ENCODE measurements around the gene FAM76A. TPM values are rescaled to one million over a fixed set of nuclear protein-coding genes. Genes with fewer than 3 reads are reported as not detected.
"Not testable (repeated sequence)": the region's sequence is repeated elsewhere in the genome, so short reads cannot be mapped to it uniquely, and the experiment has no call there.

FAM76A gene
- total RNA-seq, 6 experiments from 2014 or later, result 6.7 to 9.2 (median 7.8) TPM

- no peak for DNase-seq
- Mint-ChIP-seq H3K9me3 (no peaks in the 10 kb centered on the region), H3K4me3 (no peak overlapping the region), H3K4me1 (ENCODE audit: low read depth) (no peaks in the 10 kb centered on the region), H3K36me3 (ENCODE audit: low read depth) (peaks cover 18% of the 10 kb centered on the region), H3K27me3 (ENCODE audit: insufficient read depth) (no peaks in the 10 kb centered on the region), H3K27ac (no peak overlapping the region)
- TF ChIP-seq CTCF (IDR thresholded peaks at IDR 0.05), result no peak
Measured at GRCh38 chr1:27807385-27807784, 81.6 kb downstream of the FAM76A start.

GRCh38 chr1:27808131-27808530 lies 82.4 kb downstream of the FAM76A start:
- peaks cover 13% of the 10 kb centered on the region for H3K36me3 Mint-ChIP-seq (ENCODE audit: low read depth)
- not testable (repeated sequence) for H3K4me3 Mint-ChIP-seq; H3K4me1 Mint-ChIP-seq (ENCODE audit: low read depth); H3K27me3 Mint-ChIP-seq (ENCODE audit: insufficient read depth); H3K9me3 Mint-ChIP-seq; DNase-seq; H3K27ac Mint-ChIP-seq

- Mint-ChIP-seq H3K27ac (no peak overlapping the region), H3K4me1 (ENCODE audit: low read depth) (no peaks in the 10 kb centered on the region), H3K27me3 (ENCODE audit: insufficient read depth) (no peaks in the 10 kb centered on the region), H3K4me3 (no peak overlapping the region), H3K36me3 (ENCODE audit: low read depth) (peaks cover 8% of the 10 kb centered on the region), H3K9me3 (no peaks in the 10 kb centered on the region)
- no peak for DNase-seq
- TF ChIP-seq CTCF (IDR thresholded peaks at IDR 0.05), result no peak
Measured at GRCh38 chr1:27809883-27810282, 84.1 kb downstream of the FAM76A start.

- Mint-ChIP-seq H3K27me3 (ENCODE audit: insufficient read depth) (no peaks in the 10 kb centered on the region), H3K4me3 (no peak overlapping the region), H3K27ac (no peak overlapping the region), H3K9me3 (no peaks in the 10 kb centered on the region), H3K36me3 (ENCODE audit: low read depth) (peaks cover 8% of the 10 kb centered on the region), H3K4me1 (ENCODE audit: low read depth) (peaks cover under 1% of the 10 kb centered on the region; the same call in 1 of the 2 replicates)
- TF ChIP-seq CTCF (IDR thresholded peaks at IDR 0.05), result no peak
- DNase-seq, result no peak
Measured at GRCh38 chr1:27811741-27812500, 86.2 kb downstream of the FAM76A start.

Other genes with a start within 250 kb of the FAM76A start
- gene WASF2, start 235.8 kb upstream of the FAM76A start, total RNA-seq (2021; fragmentation: NEBNext Ultra II Directional; extraction: Animal tissue kit (Norgen Biotek cat#: 25700)), result 10 to 100 TPM; 84.4 to 99.7 (median 93.1) TPM
- 10 to 100 TPM; 30.7 to 53.2 (median 34.7) TPM for gene AHDC1, start 121.8 kb upstream of the FAM76A start, total RNA-seq (2021; fragmentation: NEBNext Ultra II Directional; extraction: Animal tissue kit (Norgen Biotek cat#: 25700))
- not detected for gene FGR, start 90.8 kb upstream of the FAM76A start, total RNA-seq (2021; fragmentation: NEBNext Ultra II Directional; extraction: Animal tissue kit (Norgen Biotek cat#: 25700))
- 10 to 100 TPM; 16.7 to 23.8 (median 20.5) TPM for gene IFI6, start 53.8 kb upstream of the FAM76A start, total RNA-seq (2021; fragmentation: NEBNext Ultra II Directional; extraction: Animal tissue kit (Norgen Biotek cat#: 25700))
- 10 to 100 TPM; 38.6 to 58.1 (median 46.2) TPM for gene STX12, start 47.3 kb downstream of the FAM76A start, total RNA-seq (2021; fragmentation: NEBNext Ultra II Directional; extraction: Animal tissue kit (Norgen Biotek cat#: 25700))
- gene PPP1R8, start 104.8 kb downstream of the FAM76A start, total RNA-seq (2021; fragmentation: NEBNext Ultra II Directional; extraction: Animal tissue kit (Norgen Biotek cat#: 25700)), result 10 to 100 TPM; 38.1 to 45.3 (median 39.1) TPM
- gene THEMIS2, start 146.6 kb downstream of the FAM76A start, total RNA-seq (2021; fragmentation: NEBNext Ultra II Directional; extraction: Animal tissue kit (Norgen Biotek cat#: 25700)), result 1 to 10 TPM; 1.3 to 5.6 (median 3.7) TPM
- 10 to 100 TPM; 20.7 to 29.1 (median 23.8) TPM for gene RPA2, start 188.6 kb downstream of the FAM76A start, total RNA-seq (2021; fragmentation: NEBNext Ultra II Directional; extraction: Animal tissue kit (Norgen Biotek cat#: 25700))
- not detected for gene SMPDL3B, start 209.0 kb downstream of the FAM76A start, total RNA-seq (2021; fragmentation: NEBNext Ultra II Directional; extraction: Animal tissue kit (Norgen Biotek cat#: 25700))
- gene XKR8, start 234.0 kb downstream of the FAM76A start, total RNA-seq (2021; fragmentation: NEBNext Ultra II Directional; extraction: Animal tissue kit (Norgen Biotek cat#: 25700)), result 10 to 100 TPM in 1 of 6 experiments, 1 to 10 TPM in 5; 8.0 to 10.7 (median 9.7) TPM